Calu3 (cell line): ENCODE data around the gene CRYGD. TPM values are rescaled to one million over a fixed set of nuclear protein-coding genes. Genes with fewer than 3 reads are reported as not detected.
"Not testable (repeated sequence)": the region's sequence is repeated elsewhere in the genome, so short reads cannot be mapped to it uniquely, and the experiment has no call there.

Experiments used
- Bru-seq: library from RNA; stranded (reverse); fragments of 400-500 nt; gene quantifications from one replicate; lab custom pipeline; 2021; lab: Mats Ljungman, UMichigan
- BruChase-seq, 2 experiments: library from RNA; stranded (reverse); fragments of 400-500 nt; gene quantifications; one replicate each; lab custom pipeline; 2021; lab: Mats Ljungman, UMichigan
- BruUV-seq: library from RNA; stranded (reverse); fragments of 400-500 nt; replicated peaks from 2 replicates; lab custom pipeline; 2021; lab: Mats Ljungman, UMichigan
- CTCF ChIA-PET: fragments of 300-600 bp; sonication (Branson Sonifier 250); formaldehyde crosslinking; loops from one replicate; lab custom pipeline; 2022; ENCODE audit warnings: antibody characterized with exemption; lab: Charles Lee
- DNase-seq: peaks from one replicate; pipeline ENCODE4 v3.0.0; 2022
- H3K27ac Mint-ChIP-seq: one replicate; pipeline ENCODE4 v1.8.0; 2022; ENCODE audit warnings: mixed read lengths; ENCODE audit not compliant: unreplicated experiment
- H3K27me3 Mint-ChIP-seq: one replicate; pipeline ENCODE4 v1.8.0; 2022; ENCODE audit warnings: mixed read lengths; ENCODE audit not compliant: unreplicated experiment
- H3K36me3 Mint-ChIP-seq: one replicate; pipeline ENCODE4 v1.8.0; 2022; ENCODE audit warnings: mild to moderate bottlenecking, moderate library complexity, mixed read lengths; ENCODE audit not compliant: insufficient read depth, unreplicated experiment
- H3K4me1 Mint-ChIP-seq: one replicate; pipeline ENCODE4 v1.8.0; 2022; ENCODE audit warnings: mild to moderate bottlenecking, low read depth, mixed read lengths; ENCODE audit not compliant: unreplicated experiment
- H3K4me3 Mint-ChIP-seq: one replicate; pipeline ENCODE4 v1.8.0; 2022; ENCODE audit warnings: mild to moderate bottlenecking, low read depth, moderate library complexity, mixed read lengths; ENCODE audit not compliant: unreplicated experiment
- H3K9me3 Mint-ChIP-seq: one replicate; pipeline ENCODE4 v1.8.0; 2022; ENCODE audit warnings: low read depth, mixed read lengths; ENCODE audit not compliant: unreplicated experiment
- intact Hi-C: fragments of 100-400 bp; cut with micrococcal nuclease; formaldehyde crosslinking; loops from one replicate; pipeline ENCODE4 v1.10.0; 2022; ENCODE audit not compliant: unreplicated experiment
- long read RNA-seq: library from polyadenylated mRNA; stranded (forward); transcript quantifications from one replicate; pipeline ENCODE4 v2.0.0, GENCODE V29; 2022
- total RNA-seq: library from RNA; stranded (reverse); gene quantifications from 2 replicates; pipeline ENCODE4 v1.2.3, GENCODE V29; 2022
- TF ChIP-seq, protein P1 (sequence below): fragments of 200-600 bp; IDR thresholded peaks from one replicate; pipeline ENCODE4 v1.8.0; 2022; ENCODE audit warnings: antibody characterized with exemption; ENCODE audit not compliant: unreplicated experiment

CRYGD gene
- total RNA-seq (not detected in 2 replicates), Bru-seq, nascent RNA (not detected), BruChase-seq, experiment 1, labeled RNA remaining after a 6-hour chase (not detected), BruChase-seq, experiment 2, labeled RNA remaining after a 2-hour chase (not detected)
- long read RNA-seq, result 0 reads

DNA sequence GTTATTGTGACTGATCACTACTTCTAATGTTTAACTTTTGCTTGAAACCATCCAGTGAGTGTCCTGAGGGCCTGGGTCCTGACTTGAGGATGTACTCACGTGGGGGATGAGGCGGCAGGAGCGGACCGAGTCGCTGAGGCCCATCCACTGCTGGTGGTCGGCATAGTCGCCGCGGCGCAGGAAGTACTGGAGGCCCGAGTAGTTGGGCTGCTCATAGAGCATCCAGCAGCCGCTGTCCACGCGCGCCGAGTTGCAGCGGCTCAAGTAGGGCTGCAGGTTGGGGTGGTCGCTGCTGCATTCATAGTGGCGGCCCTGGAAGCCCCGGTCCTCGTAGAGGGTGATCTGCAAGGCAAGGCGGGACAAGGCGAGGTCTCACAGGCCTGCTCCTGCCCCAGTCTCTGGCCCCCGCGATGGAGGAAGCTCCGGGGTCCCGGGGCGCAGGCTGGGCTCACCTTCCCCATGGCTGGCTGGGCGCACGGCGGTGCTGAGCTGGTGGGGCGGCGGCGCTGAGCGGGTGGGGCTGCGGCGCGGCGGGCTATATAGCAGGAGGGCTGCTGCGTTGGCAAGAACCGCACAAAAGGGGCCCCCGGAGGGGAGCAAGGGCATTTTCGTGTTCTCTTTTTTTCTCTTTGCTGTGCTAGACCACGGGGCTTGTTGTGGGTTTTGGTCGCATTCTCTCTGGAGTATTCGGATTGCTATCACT, at the start of gene CRYGD:
Gene CRYGD (minus strand): TSS at position 512 of the 703 bp plus-strand sequence. CDS start 51 bp downstream, at position 461.
- not testable (repeated sequence) for H3K4me3 Mint-ChIP-seq, DNase-seq, H3K9me3 Mint-ChIP-seq

DNA sequence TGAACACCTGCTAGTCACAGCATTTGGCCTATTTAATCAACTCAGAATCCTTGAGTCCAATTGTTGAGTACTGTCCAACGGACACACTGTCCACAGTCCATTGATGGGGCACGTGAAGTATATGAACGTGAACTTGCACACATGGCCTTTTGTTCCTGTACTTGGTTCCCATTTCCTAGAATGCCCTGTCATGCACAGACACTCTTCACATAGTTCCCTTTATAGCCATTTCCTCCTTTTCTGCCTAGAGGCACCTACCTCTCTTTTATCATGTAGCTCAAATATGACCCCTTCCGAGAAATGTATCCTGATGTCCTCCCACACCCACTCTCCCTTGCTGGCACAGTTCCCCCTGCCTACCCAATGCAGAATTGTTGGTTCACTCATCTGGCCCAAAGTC, 47.8 kb upstream of the CRYGD start:
- no TSS peak for BruUV-seq
- H3K27me3 Mint-ChIP-seq, result no peaks in the 10 kb centered on the region
- no peaks in the 10 kb centered on the region for H3K9me3 Mint-ChIP-seq
- H3K4me1 Mint-ChIP-seq, result no peaks in the 10 kb centered on the region
- CTCF ChIA-PET, result no interaction called here
- H3K27ac Mint-ChIP-seq, result no peak overlapping the region
- TF ChIP-seq, protein P1, sequence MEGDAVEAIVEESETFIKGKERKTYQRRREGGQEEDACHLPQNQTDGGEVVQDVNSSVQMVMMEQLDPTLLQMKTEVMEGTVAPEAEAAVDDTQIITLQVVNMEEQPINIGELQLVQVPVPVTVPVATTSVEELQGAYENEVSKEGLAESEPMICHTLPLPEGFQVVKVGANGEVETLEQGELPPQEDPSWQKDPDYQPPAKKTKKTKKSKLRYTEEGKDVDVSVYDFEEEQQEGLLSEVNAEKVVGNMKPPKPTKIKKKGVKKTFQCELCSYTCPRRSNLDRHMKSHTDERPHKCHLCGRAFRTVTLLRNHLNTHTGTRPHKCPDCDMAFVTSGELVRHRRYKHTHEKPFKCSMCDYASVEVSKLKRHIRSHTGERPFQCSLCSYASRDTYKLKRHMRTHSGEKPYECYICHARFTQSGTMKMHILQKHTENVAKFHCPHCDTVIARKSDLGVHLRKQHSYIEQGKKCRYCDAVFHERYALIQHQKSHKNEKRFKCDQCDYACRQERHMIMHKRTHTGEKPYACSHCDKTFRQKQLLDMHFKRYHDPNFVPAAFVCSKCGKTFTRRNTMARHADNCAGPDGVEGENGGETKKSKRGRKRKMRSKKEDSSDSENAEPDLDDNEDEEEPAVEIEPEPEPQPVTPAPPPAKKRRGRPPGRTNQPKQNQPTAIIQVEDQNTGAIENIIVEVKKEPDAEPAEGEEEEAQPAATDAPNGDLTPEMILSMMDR, result no peak
- no peak overlapping the region for H3K4me3 Mint-ChIP-seq
- intact Hi-C loops, result loop anchor here (10.0 kb wide), 1 partner anchor 203 kb away; no protein-coding TSS in a partner anchor
- DNase-seq, result no peak
- H3K36me3 Mint-ChIP-seq, result no peaks in the 10 kb centered on the region

More for the DNA sequence above, at the start of gene CRYGD:
- H3K4me1 Mint-ChIP-seq, H3K27me3 Mint-ChIP-seq, intact Hi-C loops, BruUV-seq, H3K27ac Mint-ChIP-seq, H3K36me3 Mint-ChIP-seq: not testable (repeated sequence)
- CTCF ChIA-PET, result interaction anchor here (0.6 kb wide), 1 partner anchor 52 kb away, joined by 5 read pairs; no protein-coding TSS in a partner anchor

DNA sequence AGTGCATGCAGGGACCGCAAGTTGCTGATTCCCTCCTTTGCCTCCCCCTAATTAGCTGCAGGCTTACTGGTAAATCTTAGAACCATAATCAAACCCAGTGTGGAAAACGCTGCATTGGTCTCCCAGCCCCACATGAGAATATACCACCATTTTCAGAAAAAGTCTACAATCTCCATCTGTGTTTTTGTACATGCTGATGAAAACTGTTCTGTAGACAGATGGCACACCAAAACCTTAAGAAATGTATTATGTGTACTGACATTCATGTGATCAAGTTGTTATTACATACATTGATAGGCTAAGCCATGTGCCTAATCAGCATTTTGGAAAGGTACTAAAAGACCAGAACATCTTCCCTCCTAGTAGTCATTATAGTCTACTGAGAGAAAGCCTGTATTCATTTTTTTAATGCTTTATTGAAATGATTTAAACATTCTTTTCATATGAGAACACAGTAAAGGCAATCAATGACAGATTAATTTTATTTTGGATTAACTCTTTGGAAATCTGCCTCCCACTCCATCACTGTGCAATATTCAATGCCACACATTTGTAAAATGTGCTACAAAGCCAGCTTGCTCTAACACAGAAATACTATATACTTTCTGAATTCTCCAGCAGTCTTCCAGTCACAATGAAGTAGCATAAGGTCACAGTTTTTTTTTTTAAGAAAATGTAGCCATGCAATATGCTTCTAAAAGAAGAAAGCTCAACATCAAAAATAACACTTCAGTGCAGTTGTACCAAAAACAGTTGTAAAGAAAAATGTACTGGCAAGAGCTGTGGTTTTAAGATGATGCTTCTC, 40.8 kb upstream of the CRYGD start:
- Mint-ChIP-seq H3K27ac (no peak overlapping the region), H3K9me3 (no peaks in the 10 kb centered on the region), H3K27me3 (no peaks in the 10 kb centered on the region), H3K36me3 (no peaks in the 10 kb centered on the region), H3K4me3 (no peak overlapping the region), H3K4me1 (no peaks in the 10 kb centered on the region)
- intact Hi-C loops, result no loop called here
- no peak for DNase-seq
- CTCF ChIA-PET, result no interaction called here
- TF ChIP-seq, protein P1, result no peak
- no TSS peak for BruUV-seq

DNA sequence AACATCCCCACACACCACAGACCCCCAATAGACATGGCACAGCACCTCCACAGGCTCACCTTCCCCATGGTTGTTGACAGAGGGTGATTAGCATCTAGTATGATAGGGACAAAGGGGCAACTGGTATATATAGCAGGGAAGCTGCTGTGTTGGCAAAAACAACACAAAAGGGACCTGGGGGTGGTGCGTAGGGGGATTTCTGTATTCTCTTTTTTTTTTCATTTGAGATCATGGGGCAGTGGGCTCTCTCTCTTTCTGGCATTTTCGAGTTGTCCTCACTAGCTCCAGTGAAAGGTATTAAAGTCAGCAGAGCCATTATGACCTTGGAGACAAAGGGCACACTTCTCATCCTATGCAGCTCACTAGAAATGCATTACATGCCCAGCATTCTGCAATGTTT, 39.2 kb upstream of the CRYGD start, which contains the start of gene CRYGA:
Gene CRYGA (minus strand): TSS at position 101 of the 400 bp plus-strand sequence. CDS start 33 bp downstream, at position 68.
- no peak for DNase-seq
- Mint-ChIP-seq H3K27me3 (no peaks in the 10 kb centered on the region), H3K36me3 (no peaks in the 10 kb centered on the region), H3K27ac (no peak within 1 kb of the TSS), H3K9me3 (no peaks in the 10 kb centered on the region), H3K4me1 (no peaks in the 10 kb centered on the region), H3K4me3 (no peak within 1 kb of the TSS)
- intact Hi-C loops, result no loop called here
- TF ChIP-seq, protein P1, result no peak
- CTCF ChIA-PET, result interaction anchor here (1.0 kb wide), 1 partner anchor 71 kb away, joined by 3 read pairs; no protein-coding TSS in a partner anchor
- BruUV-seq, result no TSS peak
